Activated effector memory CD4-positive, alpha-beta T cell treated with anti-CD3 and anti-CD28 coated beads, Interleukin-2, amount 50 U/mL, for 16 hours (primary cell): ENCODE measurements around the gene PRSS53.
"Not testable (repeated sequence)": the region's sequence is repeated elsewhere in the genome, so short reads cannot be mapped to it uniquely, and the experiment has no call there.

Experiments
- DNase-seq: peaks from one replicate; pipeline ENCODE4 v3.0.0-alpha.2; 2020

PRSS53 gene

DNA sequence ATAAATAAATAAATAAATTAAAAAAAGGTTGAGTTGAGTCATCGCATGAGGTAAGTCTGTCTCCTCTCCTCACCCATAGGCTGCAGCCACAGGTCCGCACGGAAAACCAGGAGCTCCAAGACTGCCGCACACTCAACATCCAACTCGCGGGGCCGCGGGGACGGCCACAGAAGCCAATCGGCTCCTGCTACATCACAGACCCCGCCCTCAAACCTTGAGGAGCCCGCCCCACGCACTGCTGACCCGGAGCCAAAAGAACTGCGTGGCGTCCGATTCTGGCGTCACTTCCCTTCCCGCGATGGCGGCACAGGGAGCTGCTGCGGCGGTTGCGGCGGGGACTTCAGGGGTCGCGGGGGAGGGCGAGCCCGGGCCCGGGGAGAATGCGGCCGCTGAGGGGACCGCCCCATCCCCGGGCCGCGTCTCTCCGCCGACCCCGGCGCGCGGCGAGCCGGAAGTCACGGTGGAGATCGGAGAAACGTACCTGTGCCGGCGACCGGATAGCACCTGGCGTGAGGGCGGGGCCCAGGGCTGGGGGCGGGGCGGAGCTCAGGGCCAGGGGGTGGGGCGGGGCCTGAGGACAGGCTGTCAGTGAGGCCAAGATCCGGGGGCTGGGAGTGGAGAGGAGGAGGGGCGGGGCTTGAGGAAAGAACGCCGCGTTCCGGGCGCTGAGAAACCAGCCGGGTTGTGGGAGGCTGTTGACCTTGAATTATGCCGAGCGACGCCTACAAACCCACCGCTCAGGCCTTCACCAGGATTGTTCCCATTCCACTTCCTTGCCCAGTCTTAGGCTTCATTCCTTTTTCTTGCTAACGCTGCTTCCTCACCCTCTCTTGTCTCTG lies 28.9 kb upstream of the PRSS53 start, which contains the start of gene KAT8:
KAT8 (plus strand) TSS at position 281 of the 839 bp plus-strand sequence; CDS start at position 299, 18 bp downstream.
- peak; percentile 99 for DNase-seq

DNA sequence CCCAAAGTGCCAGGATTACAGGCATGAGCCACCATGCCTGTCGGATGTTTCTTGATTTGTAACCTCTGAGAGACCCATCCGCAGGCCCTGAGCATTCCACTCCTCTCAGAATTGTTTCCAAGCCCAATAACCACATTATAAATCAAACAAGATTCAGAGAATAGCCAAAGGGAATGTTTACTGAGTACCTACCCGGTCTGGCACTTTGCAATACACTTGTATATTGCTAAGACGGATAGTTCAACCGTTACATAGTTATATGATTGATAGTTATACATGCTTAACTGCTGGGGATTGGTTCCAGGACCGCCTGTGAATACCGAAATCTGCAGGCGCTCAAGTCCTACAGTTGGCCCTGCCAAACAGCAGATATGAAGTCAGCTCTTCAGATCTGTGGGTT lies 25.7 kb upstream of the PRSS53 start:
- DNase-seq, result no peak

DNA sequence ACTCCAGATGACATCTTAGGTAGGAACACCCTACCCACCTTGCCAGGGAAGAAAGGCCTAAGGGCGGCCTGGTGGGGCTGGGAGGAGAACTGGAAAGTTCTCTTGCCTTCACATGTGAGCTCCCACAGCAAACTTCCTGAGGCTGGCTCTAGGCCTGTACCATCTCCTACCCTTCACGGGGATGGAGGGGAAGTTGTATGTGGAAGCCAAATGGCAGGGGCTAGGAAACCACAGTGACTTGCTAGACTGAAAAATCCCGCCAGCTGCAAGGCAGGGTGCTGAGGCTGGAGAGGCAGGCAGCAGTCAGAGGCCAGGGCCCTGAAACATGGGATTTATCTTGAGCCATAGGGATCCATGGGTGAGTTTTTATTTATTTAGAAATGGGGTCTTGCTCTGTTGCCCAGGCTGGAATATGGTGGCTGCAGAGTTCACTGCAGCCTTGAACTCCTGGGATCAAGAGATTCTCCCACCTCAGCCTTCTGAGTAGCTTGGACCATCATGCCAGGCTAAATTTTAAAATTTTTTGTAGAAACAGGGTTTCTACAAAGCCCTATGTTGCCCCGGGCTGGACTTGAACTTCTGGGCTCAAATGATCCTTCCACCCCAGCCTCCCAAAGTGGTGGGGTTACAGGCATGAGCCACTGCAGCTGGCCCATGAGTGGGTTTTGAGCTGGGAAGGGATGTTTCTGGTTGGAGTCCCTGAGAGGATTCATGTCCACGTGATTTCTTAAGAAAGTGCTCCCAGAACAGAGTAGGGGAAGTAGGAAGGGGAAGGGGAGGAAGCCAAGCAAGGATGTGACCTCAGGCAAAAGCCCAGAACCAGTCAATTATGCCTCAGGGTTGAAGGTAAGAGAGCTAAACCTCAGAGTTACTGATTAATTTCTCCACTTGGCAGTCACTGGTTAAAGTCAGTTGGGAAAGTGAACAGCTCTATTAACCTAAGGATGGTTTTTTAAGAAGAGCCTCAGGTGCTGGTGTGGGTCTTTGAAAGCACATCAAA lies 24.7 kb upstream of the PRSS53 start:
- DNase-seq, result no peak

DNA sequence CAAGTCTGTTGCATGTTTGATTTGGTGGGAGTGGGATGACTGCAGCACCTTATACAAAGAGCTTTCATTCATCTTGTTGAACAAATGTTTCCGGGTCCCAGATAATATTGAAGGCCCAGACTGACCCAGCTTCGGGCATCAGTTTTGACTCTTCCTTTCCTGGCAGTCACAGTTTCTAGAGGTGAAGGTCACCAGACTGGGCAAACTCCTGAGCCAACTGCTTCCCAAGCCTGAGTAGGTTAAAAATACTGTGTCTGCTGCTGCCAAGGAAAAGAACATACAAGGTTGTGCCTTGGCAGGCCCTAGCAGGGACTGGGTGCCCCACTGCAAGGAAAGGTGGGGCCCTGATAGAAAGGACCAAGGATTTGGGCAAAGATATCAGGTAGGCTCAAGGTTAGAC lies 24.0 kb upstream of the PRSS53 start:
- DNase-seq, result no peak

DNA sequence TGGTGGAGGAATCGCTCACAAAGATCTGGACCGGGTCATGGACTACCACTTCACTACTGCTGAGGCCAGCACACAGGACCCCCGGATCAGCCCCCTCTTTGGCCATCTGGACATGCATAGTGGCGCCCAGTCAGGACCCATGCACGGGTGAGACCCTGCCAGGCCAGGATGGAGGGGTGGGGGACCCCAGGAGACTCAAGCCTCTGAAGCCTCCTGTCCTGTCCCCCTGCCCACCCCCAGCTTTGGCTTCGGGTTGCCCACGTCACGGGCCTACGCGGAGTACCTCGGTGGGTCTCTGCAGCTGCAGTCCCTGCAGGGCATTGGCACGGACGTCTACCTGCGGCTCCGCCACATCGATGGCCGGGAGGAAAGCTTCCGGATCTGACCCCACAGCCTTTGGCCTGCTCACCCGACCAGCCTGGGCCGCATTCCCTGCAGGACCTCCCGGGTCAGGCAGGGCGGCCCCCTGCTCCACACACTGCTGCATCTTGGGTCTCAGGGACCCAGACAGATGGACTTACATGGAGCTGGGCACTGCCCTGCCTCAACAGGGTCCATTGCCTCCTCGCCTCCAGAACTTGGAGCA lies 23.2 kb upstream of the PRSS53 start:
- no peak for DNase-seq

DNA sequence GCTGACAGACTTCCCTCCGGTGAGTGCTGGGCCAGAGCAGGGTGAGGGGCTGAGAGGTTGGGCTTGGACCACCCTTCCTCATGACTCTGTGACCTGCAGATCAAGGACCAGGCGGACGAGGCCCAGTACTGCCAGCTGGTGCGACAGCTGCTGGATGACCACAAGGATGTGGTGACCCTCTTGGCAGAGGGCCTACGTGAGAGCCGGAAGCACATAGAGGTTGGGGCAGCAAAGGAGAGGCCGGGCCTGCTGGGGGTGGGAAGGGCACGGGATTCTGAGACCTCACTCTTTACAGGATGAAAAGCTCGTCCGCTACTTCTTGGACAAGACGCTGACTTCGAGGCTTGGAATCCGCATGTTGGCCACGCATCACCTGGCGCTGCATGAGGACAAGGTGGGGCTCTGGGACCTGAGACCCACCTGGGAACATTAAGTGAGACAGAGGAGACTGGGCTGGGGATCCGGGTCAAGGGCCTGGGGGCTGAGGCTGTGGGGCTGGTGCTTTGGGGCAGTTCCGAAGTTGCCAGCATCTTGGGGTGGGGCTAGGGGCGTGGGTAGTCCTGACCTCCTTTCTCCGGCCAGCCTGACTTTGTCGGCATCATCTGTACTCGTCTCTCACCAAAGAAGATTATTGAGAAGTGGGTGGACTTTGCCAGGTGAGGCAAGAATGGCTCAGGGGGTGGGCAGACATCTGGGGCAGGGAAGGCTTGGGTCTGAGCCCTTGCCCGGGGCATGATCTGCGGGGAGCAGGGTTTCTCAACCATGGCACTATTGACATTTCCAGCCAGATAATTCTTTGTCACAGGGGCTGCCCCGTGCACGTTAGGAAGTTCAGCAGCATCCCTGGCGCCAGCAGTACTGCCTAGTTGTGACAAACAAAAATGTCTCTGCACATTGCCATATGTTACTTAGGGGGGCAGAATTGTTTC lies 21.6 kb upstream of the PRSS53 start:
- no peak for DNase-seq

DNA sequence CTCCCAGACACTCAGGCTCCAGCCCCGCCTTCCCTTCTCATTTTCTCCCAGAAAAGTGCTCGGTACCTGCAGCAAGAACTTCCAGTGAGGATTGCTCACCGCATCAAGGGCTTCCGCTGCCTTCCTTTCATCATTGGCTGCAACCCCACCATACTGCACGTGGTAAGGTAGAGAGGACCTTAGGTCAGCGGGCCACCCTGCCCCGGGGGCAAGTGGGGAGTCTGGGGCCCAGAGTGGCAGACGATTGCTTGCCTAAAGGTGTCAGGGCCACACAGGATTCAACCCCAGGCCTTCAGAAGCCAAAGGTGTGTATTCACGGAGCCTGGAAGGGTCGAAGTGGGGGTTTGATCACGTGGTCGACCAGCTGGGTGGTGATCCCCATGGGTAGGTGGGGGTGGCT lies 20.9 kb upstream of the PRSS53 start:
- DNase-seq, result no peak

DNA sequence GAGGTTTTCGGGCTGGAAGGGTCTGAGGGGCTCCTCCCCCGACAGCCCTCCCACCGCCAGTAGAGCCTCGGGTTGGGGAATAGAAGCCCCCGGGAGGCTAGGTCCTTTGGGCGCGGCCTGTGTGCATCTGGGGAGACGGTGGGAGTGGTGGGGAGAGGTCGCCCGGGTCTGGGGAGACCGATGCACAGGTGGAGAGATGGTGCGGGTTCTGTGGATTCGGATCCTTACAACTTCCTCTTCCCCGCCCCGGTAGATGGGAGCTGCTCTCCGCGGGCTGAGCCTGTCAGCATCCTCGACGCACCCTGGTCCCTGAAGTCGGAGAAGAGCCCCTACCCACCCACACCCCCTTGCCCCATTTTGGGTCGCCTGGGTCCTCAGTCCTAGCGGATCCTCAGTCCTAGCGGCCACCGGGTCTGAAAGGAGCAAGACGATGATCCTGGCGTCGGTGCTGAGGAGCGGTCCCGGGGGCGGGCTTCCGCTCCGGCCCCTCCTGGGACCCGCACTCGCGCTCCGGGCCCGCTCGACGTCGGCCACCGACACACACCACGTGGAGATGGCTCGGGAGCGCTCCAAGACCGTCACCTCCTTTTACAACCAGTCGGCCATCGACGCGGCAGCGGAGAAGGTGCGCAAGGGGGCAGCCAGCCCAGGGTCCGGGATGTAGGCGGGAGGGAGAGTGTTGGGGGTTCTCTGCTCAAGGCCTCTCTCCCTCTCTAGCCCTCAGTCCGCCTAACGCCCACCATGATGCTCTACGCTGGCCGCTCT lies 20.2 kb upstream of the PRSS53 start:
- no peak for DNase-seq

DNA sequence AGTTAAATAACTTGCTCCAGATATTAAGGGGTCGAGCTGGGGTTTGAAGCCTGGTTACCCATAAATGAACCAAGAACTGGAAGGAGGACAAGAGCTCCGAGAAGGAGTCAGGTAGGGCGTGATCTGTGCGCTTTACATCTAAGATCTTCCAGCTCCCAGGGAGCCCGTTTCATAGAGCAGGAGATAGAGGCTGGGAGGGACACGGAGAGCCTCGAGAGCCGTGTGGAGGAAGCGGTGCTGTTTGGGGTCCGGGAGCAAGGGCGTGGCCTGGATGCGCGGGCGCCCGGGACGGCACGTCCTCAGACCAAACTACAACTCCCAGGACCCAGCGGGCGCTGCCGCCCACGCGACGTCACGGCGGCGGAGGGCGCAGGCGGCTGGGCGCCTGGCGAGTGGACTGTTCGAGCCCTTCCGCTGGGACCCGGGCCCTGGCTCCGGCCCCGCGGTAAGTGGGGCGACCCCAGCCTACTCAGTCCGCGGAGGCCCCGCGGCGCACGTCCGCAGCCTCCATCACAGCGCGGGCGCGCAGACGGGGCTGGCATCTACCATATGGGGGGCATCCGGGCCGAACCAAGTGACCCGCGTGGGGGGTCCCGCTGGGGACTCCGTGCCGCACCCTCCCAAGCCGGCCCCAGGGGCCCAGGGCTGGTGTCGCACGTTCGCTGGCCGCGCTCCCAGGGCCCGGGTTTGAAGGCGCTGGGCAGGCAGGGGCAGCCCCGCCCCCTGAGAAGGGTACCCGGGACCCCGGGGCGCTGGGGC lies 19.5 kb upstream of the PRSS53 start, which contains the start of gene BCKDK:
BCKDK (plus strand) TSS at position 352 of the 759 bp plus-strand sequence. CDS start 838 bp downstream, outside the sequence.
- DNase-seq, result peak; percentile 89

DNA sequence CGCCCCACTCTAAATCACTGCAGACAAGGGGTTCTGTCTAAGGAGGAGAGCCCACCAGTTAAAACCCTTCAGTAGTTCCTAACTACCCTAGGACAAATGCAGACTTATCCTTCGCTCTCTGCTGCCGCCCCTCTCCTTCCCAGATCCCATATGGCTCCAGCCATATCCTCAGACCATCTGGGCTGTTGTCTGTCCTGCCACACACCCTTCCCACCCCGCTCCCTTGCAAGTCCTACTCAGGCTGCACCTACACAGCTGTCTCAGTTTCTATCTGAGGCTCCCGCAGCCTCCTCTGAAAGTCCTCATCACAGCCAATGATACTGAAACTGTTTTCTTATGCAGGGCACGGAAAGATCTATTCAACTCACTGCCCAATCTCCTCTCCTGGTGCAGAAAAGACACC lies 18.7 kb upstream of the PRSS53 start:
- no peak for DNase-seq

DNA sequence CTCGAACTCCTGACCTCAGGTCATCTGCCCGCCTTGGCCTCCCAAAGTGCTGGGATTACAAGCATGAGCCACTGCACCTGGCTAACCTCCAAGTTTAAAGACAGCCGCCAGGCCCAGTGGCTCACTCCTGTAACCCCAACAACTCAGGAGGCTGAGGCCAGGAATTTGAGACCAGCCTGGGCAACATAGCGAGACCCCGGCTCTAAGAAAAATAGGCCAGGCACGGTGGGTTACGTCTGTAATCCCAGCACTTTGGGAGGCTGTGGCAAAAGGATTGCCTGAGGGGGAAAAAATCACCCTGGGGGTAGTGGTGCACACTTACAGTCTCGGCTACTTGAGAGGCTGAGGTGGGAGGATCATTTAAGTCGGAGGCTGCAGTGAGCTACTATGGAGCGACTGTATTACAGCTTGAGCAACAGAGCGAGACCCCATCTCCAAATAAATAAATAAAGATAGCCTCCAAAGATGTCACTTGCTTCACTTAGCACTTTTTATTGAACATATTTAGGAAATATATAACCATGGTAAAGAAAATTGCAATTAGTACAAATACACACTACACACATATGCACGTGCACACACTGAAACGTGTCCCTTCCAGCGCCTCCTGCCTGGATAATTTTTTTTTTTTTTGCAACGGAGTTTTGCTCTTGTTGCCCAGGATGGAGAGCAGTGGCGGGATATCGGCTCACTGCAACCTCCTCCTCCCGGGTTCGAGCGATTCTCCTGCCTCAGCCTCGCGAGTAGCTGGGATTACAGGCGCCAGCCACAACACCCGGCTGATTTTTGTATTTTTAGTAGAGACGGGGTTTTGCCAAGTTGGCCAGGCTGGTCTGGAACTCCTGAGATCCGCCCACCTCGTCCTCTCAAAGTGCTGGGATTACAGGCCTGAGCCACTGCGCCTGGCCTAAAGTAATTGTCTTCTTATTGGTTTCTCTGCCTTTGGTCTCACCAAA lies 18.0 kb upstream of the PRSS53 start:
- DNase-seq, result no peak

DNA sequence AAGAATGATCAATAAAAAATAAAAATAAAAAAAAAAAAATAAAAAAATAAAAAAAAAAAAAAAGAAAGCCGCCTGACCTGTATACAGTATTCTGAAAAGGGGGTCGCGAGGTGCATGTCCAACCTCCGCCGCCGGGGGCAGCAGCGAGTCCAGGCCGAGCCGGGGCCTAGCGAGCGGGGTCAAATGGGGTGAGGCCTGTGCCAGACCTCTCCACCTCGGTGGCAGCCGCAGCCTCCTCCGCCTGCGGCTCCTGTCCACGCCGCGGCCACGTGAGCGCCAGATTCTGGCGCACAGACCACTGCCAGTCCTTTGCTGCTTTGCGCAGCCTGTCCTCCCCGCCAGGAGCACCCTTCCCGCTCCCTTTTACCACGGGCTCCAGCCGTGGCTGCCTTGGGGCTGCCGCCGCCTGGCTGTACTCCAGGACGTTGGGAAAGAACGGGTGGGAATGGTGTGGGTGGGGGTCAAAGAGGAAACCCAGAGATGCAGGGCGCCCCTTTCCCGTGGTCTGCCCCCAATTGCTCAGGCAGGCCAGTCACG lies 17.0 kb upstream of the PRSS53 start:
- peak; percentile 92 for DNase-seq

DNA sequence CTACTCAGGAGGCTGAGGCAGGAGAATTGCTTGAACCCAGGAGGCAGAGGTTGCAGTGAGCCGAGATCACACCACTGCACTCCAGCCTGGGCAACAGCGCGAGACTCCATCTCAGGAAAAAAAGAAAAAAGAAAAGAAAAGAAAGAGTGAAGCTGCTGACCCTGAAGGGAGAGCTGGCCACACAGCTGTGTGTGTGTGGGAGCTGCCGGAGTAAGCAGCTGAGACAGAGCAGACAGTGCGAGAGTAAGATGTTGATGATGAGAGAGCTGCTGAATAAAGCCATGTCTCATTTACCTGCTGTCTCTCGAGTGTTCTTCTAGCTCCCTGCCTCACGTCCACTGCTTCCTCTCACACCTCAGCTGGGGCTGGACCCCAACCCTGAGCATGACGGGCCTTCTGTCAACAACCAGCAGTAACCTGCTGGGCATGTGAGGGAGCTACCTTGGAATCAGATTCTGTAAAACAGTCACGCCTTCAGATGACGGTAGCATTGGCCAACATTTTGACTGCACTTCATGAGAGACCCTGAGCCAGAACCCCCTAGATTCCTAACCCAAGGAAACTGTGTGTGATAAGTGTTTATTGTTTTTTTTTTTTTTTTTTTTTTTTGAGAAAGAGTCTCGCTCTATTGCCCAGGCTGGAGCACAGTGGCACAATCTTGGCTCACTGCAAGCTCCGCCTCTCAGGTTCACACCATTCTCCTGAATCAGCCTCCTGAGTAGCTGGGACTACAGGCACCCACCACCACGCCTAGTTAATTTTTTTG lies 12.3 kb upstream of the PRSS53 start:
- DNase-seq, result not testable (repeated sequence)

DNA sequence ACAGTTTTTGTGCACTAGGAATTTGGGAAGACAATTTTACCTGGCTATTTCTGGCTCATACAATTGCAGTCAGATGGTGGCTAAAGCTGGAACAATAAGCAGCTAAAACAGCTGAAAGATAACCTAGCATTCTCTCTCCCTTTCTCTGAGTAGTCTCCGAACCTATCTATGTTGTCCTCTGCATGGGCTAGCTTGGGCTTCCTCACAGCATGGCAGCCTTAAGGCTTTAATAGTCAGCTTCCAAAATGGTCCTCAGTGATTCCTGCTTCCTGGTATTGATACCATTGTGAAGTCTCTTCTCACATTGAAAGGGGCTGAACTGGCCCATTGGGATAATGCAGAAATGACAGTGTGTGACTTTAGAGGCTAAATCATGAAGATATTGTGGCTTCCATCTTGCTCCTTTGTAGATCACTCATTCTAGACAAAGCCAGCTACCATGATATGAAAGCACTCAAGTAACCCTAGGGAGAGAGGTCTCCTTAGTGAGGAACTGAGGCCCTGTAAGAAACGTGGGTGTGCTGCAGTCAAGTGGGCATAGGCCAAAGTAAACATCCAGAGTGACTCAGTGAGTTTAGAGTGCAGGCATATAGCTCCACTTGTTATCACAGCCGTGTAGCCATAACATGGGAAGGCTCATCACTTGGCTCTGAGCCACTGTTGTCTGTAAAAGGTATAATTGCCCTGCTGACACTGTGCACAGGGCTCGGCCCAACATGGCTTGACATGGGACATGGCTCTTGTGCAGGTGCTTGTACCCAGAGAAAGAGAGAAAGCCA lies 11.3 kb upstream of the PRSS53 start:
- DNase-seq, result no peak

DNA sequence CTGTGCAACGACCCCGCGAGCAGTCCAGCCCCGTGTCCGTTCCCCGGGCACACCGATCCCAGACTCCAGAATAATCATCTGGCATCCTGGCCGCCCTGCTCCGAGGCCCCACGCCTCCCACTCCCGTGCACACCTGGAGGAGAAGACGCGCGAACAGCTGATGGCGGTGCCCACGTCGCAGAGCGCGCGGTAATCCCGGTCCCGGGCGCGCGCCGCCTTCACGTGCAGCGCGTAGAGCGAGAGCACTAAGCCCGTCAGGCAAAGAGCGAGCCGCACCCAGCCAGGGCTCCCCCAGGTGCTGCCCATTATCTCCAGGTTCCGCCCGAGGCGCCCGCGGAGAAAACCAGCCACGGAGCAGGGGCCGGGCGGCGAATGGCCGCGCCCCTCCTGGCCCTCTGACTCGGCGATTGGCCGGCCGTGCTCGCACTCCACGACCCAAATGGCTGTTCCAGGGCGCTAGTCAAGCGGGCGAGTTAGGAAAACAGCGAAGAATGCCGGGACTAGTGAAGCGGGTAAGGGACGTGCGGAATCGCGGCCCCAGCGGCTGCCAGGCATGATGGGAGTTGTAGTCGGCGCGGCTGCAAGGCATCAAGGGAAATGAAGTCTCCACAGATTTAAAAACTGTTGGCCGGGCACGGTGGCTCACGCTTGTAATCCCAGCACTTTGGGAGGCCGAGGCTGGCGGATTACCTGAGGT lies 5.8 kb upstream of the PRSS53 start, which contains the start of gene VKORC1:
VKORC1 (minus strand) TSS at position 374 of the 697 bp plus-strand sequence; CDS start at position 306, 68 bp downstream.
- peak; percentile 95 for DNase-seq

DNA sequence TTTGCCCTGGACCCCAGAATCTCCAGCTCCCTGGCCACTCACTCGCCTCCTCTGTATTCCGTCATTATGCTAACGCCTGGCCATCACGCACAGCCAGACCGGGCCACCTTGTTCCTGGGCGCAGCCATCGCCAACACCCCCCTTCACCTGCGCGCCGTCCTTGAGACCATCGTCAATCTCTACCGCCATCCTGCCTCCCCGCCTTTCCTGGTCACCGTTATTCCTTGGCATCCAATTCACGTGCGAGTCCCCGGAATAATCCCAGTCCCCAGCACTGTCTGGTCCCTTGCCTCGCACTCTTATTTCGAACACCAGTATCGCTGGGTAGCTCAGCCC lies 5.3 kb upstream of the PRSS53 start:
- DNase-seq, result no peak
